PC-3 (cell line): Measurements from ENCODE around the gene RESP18. TPM values are rescaled to one million over a fixed set of nuclear protein-coding genes. Genes with fewer than 3 reads are reported as not detected.

Experiments used
- ATAC-seq: fragments of 200-7000 bp; cut with Tn5 transposase; 2 replicates; pipeline ENCODE4 v1.9.1; 2020; ENCODE audit warnings: mild to moderate bottlenecking, moderate library complexity
- BruUV-seq: library from RNA; stranded (reverse); fragments of 400-500 nt; replicated peaks from 2 replicates; lab custom pipeline; 2021; lab: Mats Ljungman, UMichigan
- CTCF ChIA-PET: fragments of 300-600 bp; sonication (Branson Sonifier 250); formaldehyde crosslinking; loops from one replicate; lab custom pipeline; 2022; ENCODE audit warnings: antibody characterized with exemption; lab: Charles Lee
- POLR2A ChIA-PET: fragments of 300-600 bp; sonication (Branson Sonifier 250); formaldehyde crosslinking; loops from one replicate; lab custom pipeline; 2022; ENCODE audit warnings: antibody characterized with exemption; ENCODE audit not compliant: unreplicated experiment; lab: Charles Lee
- DNase-seq: peaks from one replicate; pipeline ENCODE4 v3.0.0-alpha.2; 2015
- H2AFZ ChIP-seq: fragments of 300-600 bp; sonication (generic); 2 replicates; pipeline ENCODE4 v1.6.0; 2016; ENCODE audit warnings: antibody characterized with exemption, low read length
- H3F3A ChIP-seq: fragments of 300-600 bp; sonication (generic); one replicate; pipeline ENCODE4 v1.6.0; 2017; ENCODE audit warnings: antibody characterized with exemption, low read length, control low read depth, mild to moderate bottlenecking; ENCODE audit not compliant: unreplicated experiment
- H3K27ac ChIP-seq: fragments of 300-600 bp; sonication (generic); 2 replicates; pipeline ENCODE4 v1.5.1; 2016; ENCODE audit warnings: mild to moderate bottlenecking, low read length
- H3K27me3 ChIP-seq: fragments of 300-600 bp; sonication (generic); 2 replicates; pipeline ENCODE4 v1.6.1; 2016; ENCODE audit warnings: low read length, mixed read lengths
- H3K36me3 ChIP-seq: fragments of 300-600 bp; sonication (generic); 2 replicates; pipeline ENCODE4 v1.6.1; 2016; ENCODE audit warnings: low read depth, mixed run types, low read length, mixed read lengths
- H3K4me1 ChIP-seq: fragments of 300-600 bp; sonication (generic); 2 replicates; pipeline ENCODE4 v1.5.1; 2016; ENCODE audit warnings: low read length; ENCODE audit not compliant: insufficient read depth
- H3K4me2 ChIP-seq: fragments of 300-600 bp; sonication (generic); 2 replicates; pipeline ENCODE4 v1.6.0; 2016; ENCODE audit warnings: low read length
- H3K4me3 ChIP-seq: fragments of 300-600 bp; sonication (generic); 2 replicates; pipeline ENCODE4 v1.5.1; 2016; ENCODE audit warnings: mild to moderate bottlenecking, low read length, mixed read lengths
- H3K79me2 ChIP-seq: fragments of 300-600 bp; sonication (generic); 2 replicates; pipeline ENCODE4 v1.6.1; 2017; ENCODE audit warnings: low read length, mixed read lengths
- H3K9ac ChIP-seq: fragments of 300-600 bp; sonication (generic); 2 replicates; pipeline ENCODE4 v1.6.0; 2016; ENCODE audit warnings: mild to moderate bottlenecking, low read length
- H3K9me2 ChIP-seq: fragments of 300-600 bp; sonication (generic); replicated peaks from 2 replicates; pipeline ENCODE4 v1.6.1; 2016; ENCODE audit warnings: mixed run types, low read length, mixed read lengths
- H3K9me3 ChIP-seq: fragments of 300-600 bp; sonication (generic); 2 replicates; pipeline ENCODE4 v1.6.1; 2016; ENCODE audit warnings: low read length, mixed read lengths
- H4K20me1 ChIP-seq: fragments of 300-600 bp; sonication (generic); 2 replicates; pipeline ENCODE4 v1.6.1; 2016; ENCODE audit warnings: low read length, mixed read lengths
- CTCF ChIP-seq: fragments of 300-600 bp; sonication (generic); conservative IDR thresholded peaks from 2 replicates; pipeline ENCODE4 v1.5.1; 2017; ENCODE audit warnings: antibody characterized with exemption, low read depth, mild to moderate bottlenecking, low read length
- EZH2 ChIP-seq: fragments of 300-600 bp; sonication (generic); IDR thresholded peaks from one replicate; pipeline ENCODE4 v1.6.1; 2017; ENCODE audit warnings: antibody characterized with exemption, mild to moderate bottlenecking, low read length; ENCODE audit not compliant: unreplicated experiment
- EZH2phosphoT487 ChIP-seq: fragments of 300-600 bp; sonication (generic); IDR thresholded peaks from 2 replicates; pipeline ENCODE4 v1.6.1; 2018; ENCODE audit warnings: mild to moderate bottlenecking, antibody characterized with exemption, low read length, borderline replicate concordance
- intact Hi-C: fragments of 100-400 bp; cut with micrococcal nuclease; formaldehyde crosslinking; loops from 2 replicates; pipeline ENCODE4 v1.9.0; 2023
- total RNA-seq: library from RNA; depleted of rRNA; stranded (reverse); fragments of >200 nt; gene quantifications from 2 replicates; pipeline ENCODE4 v1.2.3, GENCODE V29; 2014

Gene RESP18
- total RNA-seq, 1 experiment from 2014 or later, result not detected

- BruUV-seq, result no TSS peak
- Histone ChIP-seq H3K27ac (no peak overlapping the region), H3K36me3 (no peaks in the 10 kb centered on the region), H4K20me1 (no peaks in the 10 kb centered on the region), H3K4me2 (peak overlapping the region; percentile 91), H3K4me3 (peak overlapping the region; percentile 72), H3K9me2 (no peaks in the 10 kb centered on the region), H3K4me1 (peaks cover 20% of the 10 kb centered on the region), H3K79me2 (no peaks in the 10 kb centered on the region), H3K9me3 (no peaks in the 10 kb centered on the region), H3K27me3 (no peaks in the 10 kb centered on the region), H3K9ac (peak overlapping the region; percentile 75), H2AFZ (peak overlapping the region; percentile 96), H3F3A (no peaks in the 10 kb centered on the region)
- peak; percentile 95 for TF ChIP-seq CTCF
- TF ChIP-seq EZH2phosphoT487, result no peak
- intact Hi-C loops, result loop anchor here (1.0 to 5.0 kb wide), 5 partner anchors 15 to 134 kb away; partner anchors contain the start of genes ABCB6, CNPPD1, DNAJB2 and NHEJ1
- DNase-seq, result peak; percentile 93
- ATAC-seq, result peak; percentile 81
- CTCF ChIA-PET, result interaction anchor here (0.5 to 2.8 kb wide), 15 partner anchors 15 to 528 kb away, joined by 3 to 39 read pairs (median 6); partner anchors contain the start of genes DNAJB2, DNPEP, GLB1L and STK16
- POLR2A ChIA-PET, result interaction anchor here (0.8 to 1.2 kb wide), 3 partner anchors 16 to 65 kb away, joined by 3 to 5 read pairs (median 3); partner anchors contain the start of genes ANKZF1, ATG9A, DNAJB2 and TUBA4B
Measured at GRCh38 chr2:219294356-219295351, 37.9 kb downstream of the RESP18 start.

GRCh38 chr2:219293736-219294231, 38.8 kb downstream of the RESP18 start:
- TF ChIP-seq CTCF, result no peak
- TF ChIP-seq EZH2, result no peak
- no peak for TF ChIP-seq EZH2phosphoT487
- Histone ChIP-seq H3K4me1 (peaks cover 23% of the 10 kb centered on the region), H3K9me3 (no peaks in the 10 kb centered on the region), H3K79me2 (no peaks in the 10 kb centered on the region), H4K20me1 (no peaks in the 10 kb centered on the region), H3K9me2 (no peaks in the 10 kb centered on the region), H3K4me3 (peak overlapping the region; percentile 72; the same call in 1 of the 2 replicates), H3K9ac (no peak overlapping the region), H3K36me3 (no peaks in the 10 kb centered on the region), H2AFZ (peak overlapping the region; percentile 96; the same call in 1 of the 2 replicates), H3F3A (no peaks in the 10 kb centered on the region), H3K4me2 (peak overlapping the region; percentile 91), H3K27ac (no peak overlapping the region), H3K27me3 (no peaks in the 10 kb centered on the region)
- CTCF ChIA-PET, result interaction anchor here (1.5 to 2.8 kb wide), 2 partner anchors 15 to 236 kb away, joined by 6 to 39 read pairs; partner anchors contain the start of gene DNAJB2
- DNase-seq, result no peak
- ATAC-seq, result no peak
- intact Hi-C loops, result loop anchor here (1.0 to 2.0 kb wide), 2 partner anchors 14 to 45 kb away; partner anchors contain the start of gene DNAJB2
- TSS peak; percentile 35 for BruUV-seq
- POLR2A ChIA-PET, result interaction anchor here (0.6 kb wide), 1 partner anchor 117 kb away, joined by 4 read pairs; the partner anchor contains the start of gene CNPPD1
